H9 (cell line): ENCODE measurements around the gene RTL3. TPM values are rescaled to one million over a fixed set of nuclear protein-coding genes. Genes with fewer than 3 reads are reported as not detected.

ENCODE experiments used
- DNase-seq: peaks from one replicate; pipeline ENCODE4 v3.0.0-alpha.2; 2017
- H2AFZ ChIP-seq: one replicate; pipeline ENCODE4 v1.6.1; 2013; ENCODE audit warnings: mild to moderate bottlenecking, low read length, control low read depth, moderate library complexity
- H2AK5ac ChIP-seq: 2 replicates; pipeline ENCODE4 v1.6.1; 2013; ENCODE audit warnings: low read length, control low read depth, mixed read lengths; ENCODE audit not compliant: insufficient read length
- H2BK120ac ChIP-seq: one replicate; pipeline ENCODE4 v1.6.1; 2013; ENCODE audit warnings: low read depth, mild to moderate bottlenecking, low read length, control low read depth, inconsistent platforms; ENCODE audit not compliant: poor library complexity, severe bottlenecking
- H2BK12ac ChIP-seq: 2 replicates; pipeline ENCODE4 v1.6.1; 2013; ENCODE audit warnings: low read length, control low read depth, mixed read lengths, low read depth; ENCODE audit not compliant: insufficient read length
- H2BK15ac ChIP-seq: 2 replicates; pipeline ENCODE4 v1.6.1; 2013; ENCODE audit warnings: low read depth, low read length, control low read depth
- H2BK20ac ChIP-seq: one replicate; pipeline ENCODE4 v1.6.1; 2013; ENCODE audit warnings: low read depth, mild to moderate bottlenecking, low read length, control low read depth, inconsistent platforms; ENCODE audit not compliant: poor library complexity, severe bottlenecking
- H2BK5ac ChIP-seq: 2 replicates; pipeline ENCODE4 v1.6.1; 2013; ENCODE audit warnings: low read length, control low read depth, mixed read lengths; ENCODE audit not compliant: insufficient read length
- H3K14ac ChIP-seq: 2 replicates; pipeline ENCODE4 v1.6.1; 2013; ENCODE audit warnings: low read length, control low read depth; ENCODE audit not compliant: insufficient read depth
- H3K18ac ChIP-seq: 2 replicates; pipeline ENCODE4 v1.6.1; 2013; ENCODE audit warnings: low read depth, mild to moderate bottlenecking, mixed read lengths, low read length, control low read depth; ENCODE audit not compliant: insufficient read length
- H3K23ac ChIP-seq: 2 replicates; pipeline ENCODE4 v1.6.1; 2013; ENCODE audit warnings: low read length, control low read depth, mixed read lengths, low read depth; ENCODE audit not compliant: insufficient read length
- H3K23me2 ChIP-seq: 2 replicates; pipeline ENCODE4 v1.6.1; 2013; ENCODE audit warnings: low read depth, mild to moderate bottlenecking, mixed read lengths, low read length, control low read depth; ENCODE audit not compliant: insufficient read length, poor library complexity, severe bottlenecking
- H3K27ac ChIP-seq: 2 replicates; pipeline ENCODE4 v1.5.1; 2013; ENCODE audit warnings: low read length, control low read depth, mixed read lengths, low read depth; ENCODE audit not compliant: insufficient read length
- H3K27me3 ChIP-seq: 2 replicates; pipeline ENCODE4 v1.6.1; 2013; ENCODE audit warnings: low read length, control low read depth, inconsistent platforms; ENCODE audit not compliant: insufficient read depth
- H3K4ac ChIP-seq: 2 replicates; pipeline ENCODE4 v1.6.1; 2013; ENCODE audit warnings: low read depth, mild to moderate bottlenecking, control low read depth, inconsistent platforms, low read length, moderate library complexity
- H3K4me1 ChIP-seq: 2 replicates; pipeline ENCODE4 v1.6.1; 2013; ENCODE audit warnings: low read length, control low read depth, inconsistent platforms; ENCODE audit not compliant: insufficient read depth
- H3K4me2 ChIP-seq: 2 replicates; pipeline ENCODE4 v1.6.1; 2013; ENCODE audit warnings: low read length, control low read depth, mixed read lengths; ENCODE audit not compliant: insufficient read length, insufficient read depth
- H3K56ac ChIP-seq: 2 replicates; pipeline ENCODE4 v1.6.1; 2013; ENCODE audit warnings: low read depth, mild to moderate bottlenecking, mixed read lengths, low read length, control low read depth; ENCODE audit not compliant: insufficient read length
- H3K79me1 ChIP-seq: 2 replicates; pipeline ENCODE4 v1.6.1; 2013; ENCODE audit warnings: low read depth, mild to moderate bottlenecking, moderate library complexity, low read length, control low read depth, inconsistent platforms; ENCODE audit not compliant: insufficient read depth, poor library complexity, severe bottlenecking
- H3K79me2 ChIP-seq: 2 replicates; pipeline ENCODE4 v1.6.1; 2013; ENCODE audit warnings: low read length, control low read depth, inconsistent platforms; ENCODE audit not compliant: insufficient read depth
- H3K9ac ChIP-seq: 2 replicates; pipeline ENCODE4 v1.6.1; 2013; ENCODE audit warnings: low read length, control low read depth, mixed read lengths; ENCODE audit not compliant: insufficient read length; ENCODE audit errors: extremely low read depth
- H3K9me3 ChIP-seq: one replicate; pipeline ENCODE4 v1.6.1; 2013; ENCODE audit warnings: low read depth, low read length, inconsistent platforms; ENCODE audit not compliant: control insufficient read depth
- H3T11ph ChIP-seq: one replicate; pipeline ENCODE4 v1.6.1; 2013; ENCODE audit warnings: mild to moderate bottlenecking, low read length, control low read depth, inconsistent platforms
- H4K20me1 ChIP-seq: one replicate; pipeline ENCODE4 v1.6.1; 2013; ENCODE audit not compliant: control insufficient read depth, insufficient read length, insufficient read depth
- H4K5ac ChIP-seq: 2 replicates; pipeline ENCODE4 v1.6.1; 2013; ENCODE audit warnings: low read depth, mild to moderate bottlenecking, mixed read lengths, low read length, control low read depth; ENCODE audit not compliant: insufficient read length
- H4K8ac ChIP-seq: replicated peaks from 2 replicates; pipeline ENCODE4 v1.6.1; 2013; ENCODE audit warnings: low read length, control low read depth, mixed read lengths, low read depth; ENCODE audit not compliant: insufficient read length
- H4K91ac ChIP-seq: 2 replicates; pipeline ENCODE4 v1.6.1; 2013; ENCODE audit warnings: low read depth, mild to moderate bottlenecking, moderate library complexity, mixed read lengths, low read length, control low read depth; ENCODE audit not compliant: insufficient read length
- H3K27ac Mint-ChIP-seq, 3 experiments: 2 replicates in 2 of 3; 3 replicates in 1 of 3; pipeline ENCODE4 v1.8.0; 2020 to 2021; ENCODE audit warnings: mixed read lengths in 3 of 3, mild to moderate bottlenecking in 1 of 3, moderate library complexity in 1 of 3
- H3K27me3 Mint-ChIP-seq: 2 replicates; pipeline ENCODE4 v1.8.0; 2021; ENCODE audit warnings: low read depth, mild to moderate bottlenecking, moderate library complexity, mixed read lengths
- H3K36me3 Mint-ChIP-seq, 3 experiments: 2 replicates in 2 of 3; 3 replicates in 1 of 3; pipeline ENCODE4 v1.8.0; 2020 to 2021; ENCODE audit warnings: low read depth in 3 of 3, mixed read lengths in 3 of 3; ENCODE audit not compliant: insufficient read depth in 1 of 3
- H3K4me1 Mint-ChIP-seq, 2 experiments: 2 replicates each; pipeline ENCODE4 v1.8.0; 2020; ENCODE audit warnings: mixed read lengths in 2 of 2
- H3K4me3 Mint-ChIP-seq, 2 experiments: 2 replicates in 1 of 2; 3 replicates in 1 of 2; pipeline ENCODE4 v1.8.0; 2020 to 2021; ENCODE audit warnings: mild to moderate bottlenecking in 2 of 2, mixed read lengths in 2 of 2, moderate library complexity in 1 of 2
- H3K9me3 Mint-ChIP-seq, 2 experiments: 2 replicates in 1 of 2; 3 replicates in 1 of 2; pipeline ENCODE4 v1.8.0; 2020; ENCODE audit warnings: mild to moderate bottlenecking in 2 of 2, mixed read lengths in 2 of 2, moderate library complexity in 1 of 2
- WGBS: extraction: QIAGEN DNeasy Blood & Tissue Kit; methylation state at CpG from one replicate; pipeline ENCODE4 v1.1.7; 2013; ENCODE audit warnings: missing lambda C conversion rate, low lambda C conversion rate, mixed read lengths; ENCODE audit not compliant: insufficient read length; ENCODE audit errors: extremely low coverage; 5-methylcytosine and 5-hydroxymethylcytosine counted together
- total RNA-seq: library from RNA; stranded (reverse); gene quantifications from 2 replicates; pipeline ENCODE4 v1.2.1, GENCODE V29; 2021
- TF ChIP-seq, protein P1 (sequence below): fragments of 200-600 bp; sonication (generic); conservative IDR thresholded peaks from 3 replicates; pipeline ENCODE4 v1.8.0; 2021; ENCODE audit warnings: antibody characterized with exemption, mild to moderate bottlenecking

RTL3 gene
- total RNA-seq, 1 experiment from 2014 or later, result not detected

DNA sequence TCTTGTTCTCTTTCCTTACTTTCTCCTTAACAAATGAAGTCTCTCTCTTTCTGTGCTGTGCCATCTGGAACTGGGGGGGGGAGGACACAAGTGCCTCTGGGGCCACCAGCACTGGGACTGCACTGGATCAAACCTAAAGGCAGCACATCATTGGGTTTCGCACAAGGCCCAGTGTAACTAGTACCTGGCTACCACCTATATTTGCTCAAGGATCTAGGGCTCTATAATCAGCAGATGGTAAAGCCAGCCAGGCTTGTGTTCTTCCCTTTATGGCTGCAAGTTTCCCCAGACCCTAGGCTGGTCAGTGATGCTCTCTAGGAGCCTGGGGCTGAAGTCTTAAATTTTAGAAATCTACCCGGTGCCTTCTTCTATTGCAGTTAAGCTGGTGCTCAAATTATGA is 40.1 kb downstream of the RTL3 start:
- H3K27ac ChIP-seq, result no peak overlapping the region
- no peak overlapping the region for H2BK20ac ChIP-seq
- Mint-ChIP-seq H3K9me3 (peaks cover 58 to 74% of the 10 kb centered on the region in 2 experiments), H3K27ac (no peak overlapping the region), H3K4me1 (no peaks in the 10 kb centered on the region), H3K4me3 (no peak overlapping the region), H3K36me3 (no peaks in the 10 kb centered on the region; a peak in 2 of 7 replicates), H3K27me3 (no peaks in the 10 kb centered on the region; the same call in 1 of the 2 replicates)
- no peak overlapping the region for H3K14ac ChIP-seq
- no peak overlapping the region for H2BK5ac ChIP-seq
- no peak overlapping the region for H2BK12ac ChIP-seq
- no peak overlapping the region for H2AFZ ChIP-seq
- no peak overlapping the region for H3K18ac ChIP-seq
- no CpG with 5 or more reads among the region's 2 CpGs for WGBS
- H2BK120ac ChIP-seq, result no peak overlapping the region
- no peak overlapping the region for H3K9ac ChIP-seq
- no peak overlapping the region for H4K91ac ChIP-seq
- no peak overlapping the region for H3K56ac ChIP-seq
- TF ChIP-seq, protein P1, sequence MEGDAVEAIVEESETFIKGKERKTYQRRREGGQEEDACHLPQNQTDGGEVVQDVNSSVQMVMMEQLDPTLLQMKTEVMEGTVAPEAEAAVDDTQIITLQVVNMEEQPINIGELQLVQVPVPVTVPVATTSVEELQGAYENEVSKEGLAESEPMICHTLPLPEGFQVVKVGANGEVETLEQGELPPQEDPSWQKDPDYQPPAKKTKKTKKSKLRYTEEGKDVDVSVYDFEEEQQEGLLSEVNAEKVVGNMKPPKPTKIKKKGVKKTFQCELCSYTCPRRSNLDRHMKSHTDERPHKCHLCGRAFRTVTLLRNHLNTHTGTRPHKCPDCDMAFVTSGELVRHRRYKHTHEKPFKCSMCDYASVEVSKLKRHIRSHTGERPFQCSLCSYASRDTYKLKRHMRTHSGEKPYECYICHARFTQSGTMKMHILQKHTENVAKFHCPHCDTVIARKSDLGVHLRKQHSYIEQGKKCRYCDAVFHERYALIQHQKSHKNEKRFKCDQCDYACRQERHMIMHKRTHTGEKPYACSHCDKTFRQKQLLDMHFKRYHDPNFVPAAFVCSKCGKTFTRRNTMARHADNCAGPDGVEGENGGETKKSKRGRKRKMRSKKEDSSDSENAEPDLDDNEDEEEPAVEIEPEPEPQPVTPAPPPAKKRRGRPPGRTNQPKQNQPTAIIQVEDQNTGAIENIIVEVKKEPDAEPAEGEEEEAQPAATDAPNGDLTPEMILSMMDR, result no peak
- no peak for DNase-seq
- H3T11ph ChIP-seq, result no peak overlapping the region
- H2BK15ac ChIP-seq, result no peak overlapping the region
- H3K23me2 ChIP-seq, result no peaks in the 10 kb centered on the region
- no peaks in the 10 kb centered on the region for H3K27me3 ChIP-seq
- H3K4ac ChIP-seq, result no peak overlapping the region
- H3K79me1 ChIP-seq, result no peaks in the 10 kb centered on the region
- no peaks in the 10 kb centered on the region for H3K4me1 ChIP-seq
- no peak overlapping the region for H3K4me2 ChIP-seq
- H3K23ac ChIP-seq, result no peak overlapping the region
- no peaks in the 10 kb centered on the region for H4K20me1 ChIP-seq
- peaks cover 10% of the 10 kb centered on the region for H3K9me3 ChIP-seq
- no peak overlapping the region for H4K5ac ChIP-seq
- no peak overlapping the region for H4K8ac ChIP-seq
- no peak overlapping the region for H2AK5ac ChIP-seq
- no peaks in the 10 kb centered on the region for H3K79me2 ChIP-seq
